ENCODE results near the gene C1QTNF5. TPM values are rescaled to one million over a fixed set of nuclear protein-coding genes. Genes with fewer than 3 reads are reported as not detected.

C1QTNF5 gene
- total RNA-seq, 1 experiment from 2014 or later = 0.33 TPM

GRCh38 chr11:119347242-119347641 lies 6.6 kb upstream of the C1QTNF5 start:
- WGBS (ENCODE audit: extremely low coverage, insufficient read length, low lambda C conversion rate) = no CpG with 5 or more reads among the region's 2 CpGs
- H3T11ph ChIP-seq (ENCODE audit: low read length) = no peak overlapping the region
- no peak overlapping the region for H4K5ac ChIP-seq (ENCODE audit: insufficient read length, low read depth, low read length)
- H4K8ac ChIP-seq (replicated peaks; ENCODE audit: insufficient read length, low read depth, low read length) = no peak overlapping the region
- H4K91ac ChIP-seq (ENCODE audit: insufficient read length, low read depth, low read length) = no peak overlapping the region
- no peak overlapping the region for H2BK20ac ChIP-seq (ENCODE audit: low read depth, low read length, poor library complexity, severe bottlenecking)
- no peaks in the 10 kb centered on the region for H4K20me1 ChIP-seq (ENCODE audit: control insufficient read depth, insufficient read depth, insufficient read length)
- H3K23me2 ChIP-seq (ENCODE audit: insufficient read length, low read depth, low read length, poor library complexity, severe bottlenecking) = no peaks in the 10 kb centered on the region
- H3K18ac ChIP-seq (ENCODE audit: insufficient read length, low read depth, low read length) = no peak overlapping the region
- H3K9me3 Mint-ChIP-seq = 0 out of 5 replicates have a peak, but pooled peaks cover 0 to 4% of the 10 kb centered on the region in 2 experiments
- H3K36me3 Mint-ChIP-seq (ENCODE audit: insufficient read depth in 1 of 3, low read depth in 3 of 3) = no peaks in the 10 kb centered on the region
- no peak overlapping the region for H3K27ac Mint-ChIP-seq
- no peak for DNase-seq
- H2AK5ac ChIP-seq (ENCODE audit: insufficient read length, low read length) = no peak overlapping the region
- no peaks in the 10 kb centered on the region for H3K9me3 ChIP-seq (ENCODE audit: control insufficient read depth, low read depth, low read length)
- no peak overlapping the region for H3K27ac ChIP-seq (ENCODE audit: insufficient read length, low read depth, low read length)
- H2BK15ac ChIP-seq (ENCODE audit: low read depth, low read length) = no peak overlapping the region
- H3K4me2 ChIP-seq (ENCODE audit: insufficient read depth, insufficient read length, low read length) = no peak overlapping the region
- H3K23ac ChIP-seq (ENCODE audit: insufficient read length, low read depth, low read length) = no peak overlapping the region
- no peak overlapping the region for H2BK120ac ChIP-seq (ENCODE audit: low read depth, low read length, poor library complexity, severe bottlenecking)
- TF ChIP-seq CTCF (conservative IDR thresholded peaks at IDR 0.05) = no peak
- H3K79me1 ChIP-seq (ENCODE audit: insufficient read depth, low read depth, low read length, poor library complexity, severe bottlenecking) = no peaks in the 10 kb centered on the region
- no peak overlapping the region for H3K14ac ChIP-seq (ENCODE audit: insufficient read depth, low read length)
- no peaks in the 10 kb centered on the region for H3K4me1 ChIP-seq (ENCODE audit: insufficient read depth, low read length)
- no peaks in the 10 kb centered on the region for H3K79me2 ChIP-seq (ENCODE audit: insufficient read depth, low read length)
- H2BK12ac ChIP-seq (ENCODE audit: insufficient read length, low read depth, low read length) = no peak overlapping the region
- H3K4me1 Mint-ChIP-seq = peaks cover 5 to 15% of the 10 kb centered on the region in 2 experiments; a peak in 2 of 4 replicates
- no peaks in the 10 kb centered on the region; the same call in 1 of the 2 replicates for H3K27me3 ChIP-seq (ENCODE audit: insufficient read depth, low read length)
- no peak overlapping the region; a peak in 1 of 5 replicates for H3K4me3 Mint-ChIP-seq
- no peak overlapping the region for H3K4ac ChIP-seq (ENCODE audit: low read depth, low read length)
- H3K56ac ChIP-seq (ENCODE audit: insufficient read length, low read depth, low read length) = no peak overlapping the region
- no peak overlapping the region for H3K9ac ChIP-seq (ENCODE audit: extremely low read depth, insufficient read length, low read length)
- peaks cover 77% of the 10 kb centered on the region for H3K27me3 Mint-ChIP-seq (ENCODE audit: low read depth)
- H2BK5ac ChIP-seq (ENCODE audit: insufficient read length, low read length) = no peak overlapping the region
- H2AFZ ChIP-seq (ENCODE audit: low read length) = no peak overlapping the region

Measured in H9 (cell line).